PC-3 (cell line): Measurements from ENCODE around the gene B4GALT3.

Experiments used
- CTCF ChIP-seq: fragments of 300-600 bp; sonication (generic); conservative IDR thresholded peaks from 2 replicates; pipeline ENCODE4 v1.5.1; 2017; ENCODE audit warnings: antibody characterized with exemption, low read depth, mild to moderate bottlenecking, low read length
- EZH2 ChIP-seq: fragments of 300-600 bp; sonication (generic); IDR thresholded peaks from one replicate; pipeline ENCODE4 v1.6.1; 2017; ENCODE audit warnings: antibody characterized with exemption, mild to moderate bottlenecking, low read length; ENCODE audit not compliant: unreplicated experiment
- EZH2phosphoT487 ChIP-seq: fragments of 300-600 bp; sonication (generic); IDR thresholded peaks from 2 replicates; pipeline ENCODE4 v1.6.1; 2018; ENCODE audit warnings: mild to moderate bottlenecking, antibody characterized with exemption, low read length, borderline replicate concordance

- TF ChIP-seq CTCF (no peak), EZH2 (no peak), EZH2phosphoT487 (no peak)
Measured at GRCh38 chr1:161166669-161167548, 10.4 kb downstream of the B4GALT3 start.
